NCI-H345 treated with DMSO at 0.1 percent for 48 hours (cell line): ENCODE results near the gene TSACC.
"Not testable (repeated sequence)": the region's sequence is repeated elsewhere in the genome, so short reads cannot be mapped to it uniquely, and the experiment has no call there.

ENCODE experiments used
- DNase-seq: peaks from one replicate; lab custom pipeline; 2025; ENCODE audit not compliant: unreplicated experiment; lab: John Stamatoyannopoulos, UW

TSACC gene

DNA sequence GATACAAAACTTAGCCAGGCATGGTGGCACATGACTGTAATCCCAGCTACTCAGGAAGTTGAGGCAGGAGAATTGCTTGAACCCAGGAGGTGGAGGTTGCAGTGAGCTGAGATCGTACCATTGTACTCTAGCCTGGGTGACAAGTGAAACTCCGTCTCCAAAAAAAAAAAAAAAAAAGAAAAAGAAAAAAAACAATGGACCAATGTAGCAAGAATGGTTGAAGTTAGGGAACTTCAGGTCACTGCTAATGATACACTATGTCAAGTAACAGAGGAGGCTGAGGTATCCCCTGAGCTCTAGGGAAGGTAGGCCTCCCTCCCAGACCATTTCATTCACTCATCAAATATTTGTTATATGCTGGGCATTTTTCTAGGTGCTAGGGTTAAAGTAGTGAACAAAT lies 7.7 kb downstream of the TSACC start:
- not testable (repeated sequence) for DNase-seq

GRCh38 chr1:156346636-156347035 lies 8.3 kb downstream of the TSACC start:
- DNase-seq, result no peak

GRCh38 chr1:156347331-156347730 lies 9.0 kb downstream of the TSACC start:
- DNase-seq, result no peak

DNA sequence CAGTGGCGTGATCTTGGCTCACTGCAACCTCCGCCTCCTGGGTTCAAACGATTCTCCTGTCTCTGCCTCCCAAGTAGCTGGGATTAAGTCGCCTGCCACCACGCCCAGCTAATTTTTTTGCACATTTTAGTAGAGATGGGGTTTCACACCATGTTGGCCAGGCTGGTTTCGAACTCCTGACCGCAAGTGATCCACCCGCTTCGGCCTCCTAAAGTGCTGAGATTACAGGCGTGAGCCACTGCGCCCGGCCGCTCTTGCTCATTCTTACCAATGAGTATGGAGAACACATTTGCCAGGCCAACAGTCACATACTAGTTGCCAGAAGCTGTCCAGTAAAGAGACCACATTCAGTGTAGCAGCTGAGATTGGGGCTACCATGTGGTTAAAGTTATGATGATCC lies 14.2 kb downstream of the TSACC start:
- not testable (repeated sequence) for DNase-seq

- DNase-seq, result no peak
These were observed 18.0 kb downstream of the TSACC start for GRCh38 chr1:156356262-156356874.

- DNase-seq, result peak; percentile 99
These were observed 18.7 kb downstream of the TSACC start for GRCh38 chr1:156356875-156357534.

- DNase-seq, result no peak
These were observed 19.7 kb downstream of the TSACC start for GRCh38 chr1:156357977-156358376.

DNA sequence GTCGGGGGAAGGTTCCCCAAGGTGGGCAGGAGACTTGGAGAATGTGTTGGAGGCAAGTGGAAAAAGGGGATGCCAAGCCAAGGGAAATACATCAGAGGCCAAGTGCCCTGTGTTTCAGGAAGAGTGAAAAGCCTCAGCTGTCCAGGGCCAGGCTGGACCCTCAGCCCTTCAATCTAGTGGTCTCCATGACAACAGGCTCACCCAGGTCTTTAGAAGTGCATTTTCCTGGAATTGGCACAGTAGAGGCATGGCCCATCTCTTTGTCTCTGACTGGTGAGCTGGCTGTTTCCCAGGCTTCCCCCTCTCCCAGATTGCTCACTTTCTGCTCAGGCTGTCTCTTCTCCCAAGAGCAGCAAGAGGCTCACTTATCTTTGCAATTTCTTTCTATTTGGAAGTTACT lies 20.3 kb downstream of the TSACC start:
- no peak for DNase-seq

- DNase-seq, result no peak
These were observed 20.9 kb downstream of the TSACC start for GRCh38 chr1:156359249-156359648.

DNA sequence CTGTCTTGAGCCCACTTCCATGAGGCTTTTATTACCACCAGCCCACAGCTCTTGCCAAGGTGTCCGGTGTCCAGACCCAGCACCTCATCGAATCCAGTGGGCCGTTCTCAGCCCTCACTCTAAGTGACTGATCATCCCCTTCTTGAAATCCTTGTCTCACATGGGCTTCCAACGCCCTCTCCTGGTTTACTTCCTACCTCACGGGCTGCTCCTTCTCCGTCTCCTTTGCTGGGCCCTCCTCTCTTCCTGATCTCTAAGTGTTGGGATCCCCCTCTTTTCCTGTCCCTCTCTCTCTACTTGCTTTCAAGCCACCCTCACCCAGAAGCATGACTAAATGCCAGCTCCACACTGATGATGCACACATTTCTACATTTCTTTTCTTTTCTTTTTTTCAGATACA lies 21.6 kb downstream of the TSACC start:
- DNase-seq, result no peak

DNA sequence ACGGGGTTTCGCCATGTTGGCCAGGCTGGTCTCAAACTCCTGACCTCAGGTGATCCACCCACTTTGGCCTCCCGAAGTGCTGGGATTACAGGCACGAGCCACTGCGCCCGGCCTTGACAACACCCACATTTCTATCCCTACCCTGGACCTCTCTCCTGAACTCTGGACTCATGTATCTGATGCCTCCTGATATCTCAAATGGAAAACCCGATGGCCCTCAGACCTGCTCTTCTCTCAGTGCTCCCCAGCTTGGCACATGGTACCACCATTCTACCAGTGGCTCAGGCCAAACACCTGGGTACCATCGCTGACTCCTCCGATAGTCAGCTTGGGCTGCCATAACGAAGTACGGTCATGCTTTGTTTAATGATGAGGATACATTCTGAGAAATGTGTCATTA lies 22.2 kb downstream of the TSACC start:
- DNase-seq, result no peak

GRCh38 chr1:156365754-156366153 lies 27.4 kb downstream of the TSACC start:
- no peak for DNase-seq

DNA sequence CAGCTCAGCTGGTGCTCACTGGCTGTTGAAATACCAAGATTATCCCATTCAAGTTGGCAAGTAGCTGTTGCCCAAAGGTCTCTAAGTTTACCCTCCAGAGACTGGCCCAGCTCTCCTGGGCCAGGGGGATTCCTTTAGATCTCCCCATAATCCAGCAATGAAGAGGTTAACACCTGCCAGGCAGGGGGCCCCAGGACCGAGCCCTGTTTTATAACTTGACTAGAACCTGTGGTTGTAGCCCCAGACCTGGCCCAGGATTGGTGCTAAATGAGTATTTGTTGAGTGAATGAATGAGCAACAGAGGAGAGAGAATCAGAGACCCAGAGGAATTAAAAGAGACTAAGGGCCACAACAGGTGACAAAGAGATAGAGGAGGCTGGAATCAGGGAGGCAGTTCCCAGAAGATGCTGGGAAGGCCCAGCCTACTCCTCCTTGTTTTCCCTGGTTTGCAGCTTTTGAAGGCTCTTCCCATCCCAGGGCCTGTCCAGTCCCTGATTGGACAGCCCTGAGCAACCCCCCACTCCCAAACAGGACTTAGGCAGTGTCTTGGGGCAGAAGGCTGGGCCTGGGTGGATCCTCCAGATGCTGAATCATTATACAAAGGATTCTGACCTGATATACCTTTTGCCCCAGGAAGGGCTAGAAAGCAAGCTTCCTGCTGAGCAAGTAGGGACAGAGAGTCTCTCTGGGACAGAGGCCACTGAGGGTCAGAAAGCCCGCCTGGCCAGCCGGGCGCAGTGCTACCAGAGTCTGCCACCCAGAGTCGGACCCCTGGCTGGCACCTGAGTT lies 28.2 kb downstream of the TSACC start:
- DNase-seq, result no peak

DNA sequence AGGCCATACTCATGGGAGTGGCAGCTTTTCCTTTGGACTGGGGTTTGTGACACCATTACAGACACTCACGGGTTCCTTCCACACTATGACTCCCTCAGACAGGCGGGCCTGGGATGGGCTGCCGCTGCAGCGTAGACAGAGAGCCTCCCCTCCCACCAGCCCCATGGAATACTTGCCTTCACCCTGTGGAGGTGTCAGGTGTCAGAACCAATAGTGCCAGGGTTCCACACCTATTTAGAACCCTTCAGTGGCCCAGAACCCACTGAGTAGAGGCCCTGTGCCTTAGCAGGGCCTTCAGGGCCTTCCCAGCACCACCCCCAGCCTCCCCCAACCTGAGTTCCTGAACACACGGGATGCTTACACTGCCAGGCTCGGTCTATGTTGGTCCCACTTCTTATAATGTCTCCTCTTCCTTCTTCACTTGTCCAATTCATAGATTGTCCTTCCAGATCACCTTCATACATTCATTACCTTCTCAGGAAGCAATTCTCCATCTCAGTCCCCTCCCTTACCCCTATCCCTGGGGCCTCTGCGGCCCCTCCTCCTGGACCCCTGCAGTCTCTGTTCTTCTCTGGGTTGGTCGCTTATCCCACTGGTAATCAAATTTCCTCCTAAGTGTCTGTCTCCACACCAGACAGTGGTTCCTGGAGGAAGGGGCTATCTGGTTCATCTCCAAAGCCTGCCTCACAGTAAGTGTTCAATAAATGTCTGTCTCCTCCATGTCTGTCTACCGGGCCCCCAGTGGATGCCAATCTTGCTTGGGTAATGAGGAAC lies 29.2 kb downstream of the TSACC start:
- DNase-seq, result no peak

DNA sequence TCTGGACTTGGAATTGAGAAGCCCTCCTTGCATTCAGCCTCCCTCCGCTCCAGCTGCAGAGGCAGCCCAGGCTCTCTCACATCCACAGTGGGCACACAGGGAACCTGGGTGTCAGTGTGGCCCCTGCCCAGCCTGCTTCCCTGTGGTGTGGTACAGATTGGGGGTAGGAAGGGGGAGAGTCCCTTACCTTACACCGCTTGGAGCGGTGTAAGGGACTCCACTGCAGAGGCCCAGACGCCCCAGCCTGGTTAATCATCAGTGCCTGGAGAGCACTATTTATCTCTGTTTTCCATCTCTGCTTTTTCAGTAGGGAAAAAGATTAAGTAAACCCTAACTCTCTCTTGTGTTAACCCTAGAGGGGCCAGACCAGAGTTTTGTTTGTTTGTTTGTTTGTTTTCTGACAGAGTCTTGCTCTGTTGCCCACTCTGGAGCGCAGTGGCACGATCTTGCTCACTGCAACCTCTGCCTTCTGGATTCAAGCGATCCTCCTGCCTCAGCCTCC lies 29.9 kb downstream of the TSACC start:
- DNase-seq, result no peak

- DNase-seq, result no peak
These were observed 30.8 kb downstream of the TSACC start, which contains the start of gene RHBG for GRCh38 chr1:156368889-156369684. Gene RHBG, plus strand, starts transcription at chr1:156369211. Its CDS starts 39 bp downstream, at chr1:156369250.

GRCh38 chr1:156369685-156370286 lies 31.5 kb downstream of the TSACC start:
- DNase-seq, result not testable (repeated sequence)

DNA sequence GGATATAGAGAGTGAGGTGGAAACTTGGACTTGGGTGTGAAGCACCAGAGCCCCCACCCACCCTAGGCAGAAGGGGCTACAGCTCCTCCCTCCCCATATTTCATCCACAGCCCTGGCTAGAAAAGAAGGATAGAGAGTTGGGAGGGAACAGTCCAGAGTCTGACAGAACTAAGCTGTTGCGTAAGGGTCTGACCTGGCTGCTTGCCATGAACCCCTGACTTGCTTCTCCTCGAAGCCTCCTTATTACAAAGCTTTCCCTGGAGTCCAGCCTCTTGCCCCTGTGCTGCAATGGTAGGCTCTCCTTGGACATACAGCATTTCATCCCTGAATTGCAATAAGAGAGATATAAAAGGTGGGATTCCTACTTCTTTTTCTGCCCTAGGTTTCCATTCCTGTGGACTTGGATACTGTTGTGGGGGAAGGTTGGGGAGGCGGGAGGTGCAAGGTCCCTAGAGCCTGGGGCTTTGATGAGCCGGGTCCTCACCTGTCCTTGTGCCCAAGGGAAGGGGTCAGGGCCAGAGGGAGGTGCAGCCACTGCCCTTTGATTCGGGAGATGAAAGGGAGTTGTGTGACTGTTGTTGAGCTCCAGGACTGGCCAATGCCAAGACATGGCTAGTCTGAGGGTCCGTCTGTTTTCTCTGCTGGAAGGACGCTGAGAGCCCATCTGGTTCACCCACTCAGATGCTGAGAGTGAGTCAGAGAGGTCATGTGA lies 33.4 kb downstream of the TSACC start:
- no peak for DNase-seq

DNA sequence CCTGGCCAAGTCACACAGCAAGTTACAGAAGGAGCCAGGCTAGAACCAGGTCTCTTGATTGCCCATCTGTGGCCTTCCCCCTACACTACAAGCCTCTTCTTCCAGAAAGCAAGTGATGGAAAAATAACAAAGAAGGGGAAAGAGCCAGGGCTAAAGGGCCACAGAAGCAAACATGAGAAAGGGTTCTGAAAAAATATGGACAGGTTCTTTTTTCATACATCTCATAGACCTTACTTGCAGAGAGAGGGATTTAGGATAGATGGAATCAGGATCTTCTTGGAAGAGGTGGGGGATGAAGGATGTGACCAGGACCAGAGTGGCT lies 33.9 kb downstream of the TSACC start:
- DNase-seq, result no peak
